ENCODE measurements around the gene GPC5.

The GPC5 gene

GRCh38 chr13:91586609-91587008 lies 188.2 kb downstream of the GPC5 start:
- no peak for DNase-seq (ENCODE audit: extremely low read depth in 1 of 2, low read depth in 1 of 2)

DNA sequence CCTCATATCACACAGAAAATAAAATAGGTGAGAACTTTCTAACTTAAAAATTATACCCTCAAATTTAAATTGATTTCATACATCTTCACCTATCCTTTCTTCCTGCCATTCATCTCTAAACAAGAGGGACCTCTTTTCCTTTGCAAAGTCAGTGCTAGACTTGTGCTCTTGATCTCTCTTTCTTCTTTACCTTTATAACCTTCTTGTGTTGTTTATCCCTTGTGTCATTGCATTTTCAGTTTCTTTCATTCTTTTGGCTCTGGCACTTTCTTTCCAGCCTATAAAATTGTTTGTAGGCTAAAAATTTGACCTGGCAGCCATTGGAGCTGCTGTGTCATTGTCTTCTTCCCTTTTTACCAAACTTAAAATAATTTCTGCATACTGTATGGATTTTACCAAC lies 190.1 kb downstream of the GPC5 start:
- no peak for DNase-seq (ENCODE audit: extremely low read depth in 1 of 2, low read depth in 1 of 2)

DNA sequence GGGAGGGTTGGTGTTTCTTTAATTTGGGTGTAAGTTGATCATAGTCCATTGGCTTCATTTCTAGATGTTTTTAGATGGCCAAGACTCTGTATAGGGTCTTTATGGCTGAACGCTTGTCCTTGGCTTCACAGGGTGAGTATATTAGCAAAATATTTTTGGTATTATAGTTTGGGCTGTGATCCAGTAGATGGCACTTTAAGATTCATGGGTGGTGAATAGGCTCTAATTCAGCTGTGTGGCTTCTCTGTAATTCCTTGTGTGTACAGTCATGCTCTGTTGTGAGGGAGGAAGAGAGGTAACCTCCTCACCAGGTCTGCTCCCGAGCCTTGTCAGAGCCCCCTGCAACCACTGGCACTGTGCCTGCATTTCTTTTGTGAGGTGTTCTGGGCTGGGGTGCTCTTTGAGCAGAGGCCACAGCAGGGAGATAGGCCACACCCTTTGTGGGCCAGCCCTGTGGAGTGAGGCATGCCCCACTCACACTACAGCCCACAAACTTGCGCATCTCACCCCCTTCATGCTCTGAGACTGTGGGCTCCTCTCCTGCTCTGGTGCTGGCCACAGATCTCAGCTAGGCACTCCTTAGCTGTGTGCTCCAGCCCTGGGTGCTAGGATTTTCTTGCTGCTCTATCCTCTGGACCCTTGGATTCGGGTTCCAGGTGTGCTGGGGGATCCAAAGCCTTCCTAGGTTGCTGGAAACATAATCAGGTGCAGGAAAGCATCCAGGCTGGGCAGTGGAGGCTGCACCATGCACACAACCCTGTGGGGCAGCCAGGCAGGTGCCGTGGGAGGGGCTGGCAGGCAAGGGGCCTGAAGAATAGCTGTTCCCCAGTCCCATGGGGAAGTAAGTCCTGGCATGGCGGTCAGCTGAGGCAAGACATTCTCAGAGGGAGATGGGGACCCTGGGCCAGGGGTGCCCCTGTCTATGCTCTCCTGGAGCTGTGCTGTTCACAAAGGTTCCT lies 193.9 kb downstream of the GPC5 start:
- no peak for DNase-seq (ENCODE audit: extremely low read depth in 1 of 2, low read depth in 1 of 2)

- no peak for DNase-seq (ENCODE audit: extremely low read depth in 1 of 2, low read depth in 1 of 2)
These were observed 195.0 kb downstream of the GPC5 start for GRCh38 chr13:91593456-91593855.

- no peak for DNase-seq (ENCODE audit: extremely low read depth in 1 of 2, low read depth in 1 of 2)
These were observed 195.6 kb downstream of the GPC5 start for GRCh38 chr13:91594061-91594460.

GRCh38 chr13:91595677-91596076 lies 197.3 kb downstream of the GPC5 start:
- no peak for DNase-seq (ENCODE audit: extremely low read depth in 1 of 2, low read depth in 1 of 2)

- DNase-seq (ENCODE audit: extremely low read depth in 1 of 2, low read depth in 1 of 2): no peak
These were observed 198.4 kb downstream of the GPC5 start for GRCh38 chr13:91596842-91597241.

GRCh38 chr13:91598655-91599054 lies 200.2 kb downstream of the GPC5 start:
- DNase-seq (ENCODE audit: extremely low read depth in 1 of 2, low read depth in 1 of 2): no peak

GRCh38 chr13:91601273-91601672 lies 202.9 kb downstream of the GPC5 start:
- no peak for DNase-seq (ENCODE audit: extremely low read depth in 1 of 2, low read depth in 1 of 2)

DNA sequence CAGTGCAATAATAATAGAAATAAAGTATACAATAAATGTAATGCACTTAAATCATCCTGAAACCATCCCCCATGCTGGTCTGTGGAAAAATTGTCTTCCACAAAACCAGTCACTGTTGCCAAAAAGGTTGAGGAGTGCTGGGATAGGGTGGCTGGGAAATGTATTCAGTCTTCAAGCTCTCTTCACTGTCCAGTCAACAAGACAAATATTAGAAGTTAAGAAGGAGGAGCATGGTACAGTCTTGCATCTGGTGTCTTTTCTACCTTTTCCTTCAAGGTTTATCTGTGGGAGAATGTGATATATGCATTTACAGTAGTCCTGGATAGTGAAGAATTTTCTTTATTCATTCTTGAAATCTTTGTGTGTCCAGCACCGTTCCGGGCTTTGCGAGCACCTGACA lies 203.4 kb downstream of the GPC5 start:
- DNase-seq (ENCODE audit: extremely low read depth in 1 of 2, low read depth in 1 of 2): no peak

- no peak for DNase-seq (ENCODE audit: extremely low read depth in 1 of 2, low read depth in 1 of 2)
These were observed 210.9 kb downstream of the GPC5 start for GRCh38 chr13:91609353-91609752.

DNA sequence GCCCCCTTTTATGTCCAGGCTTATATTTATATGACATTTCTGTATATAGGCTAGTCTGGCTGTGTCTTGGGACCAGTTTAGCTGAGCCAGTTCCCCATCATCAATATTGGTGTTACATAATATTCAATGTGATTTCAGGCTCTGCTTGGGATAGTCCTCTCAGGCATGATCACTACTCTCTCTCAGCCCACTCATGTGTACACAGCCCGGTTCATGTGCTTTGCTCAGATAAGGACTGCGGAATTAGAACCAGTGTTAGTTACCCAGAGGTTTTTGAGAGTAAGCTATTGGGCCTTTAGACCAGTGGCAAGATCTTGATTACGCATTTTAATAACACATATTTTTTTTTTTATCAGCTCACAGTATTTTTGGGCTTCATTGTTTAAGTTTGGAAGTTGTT lies 219.9 kb downstream of the GPC5 start:
- DNase-seq (ENCODE audit: extremely low read depth in 1 of 2, low read depth in 1 of 2): no peak

DNA sequence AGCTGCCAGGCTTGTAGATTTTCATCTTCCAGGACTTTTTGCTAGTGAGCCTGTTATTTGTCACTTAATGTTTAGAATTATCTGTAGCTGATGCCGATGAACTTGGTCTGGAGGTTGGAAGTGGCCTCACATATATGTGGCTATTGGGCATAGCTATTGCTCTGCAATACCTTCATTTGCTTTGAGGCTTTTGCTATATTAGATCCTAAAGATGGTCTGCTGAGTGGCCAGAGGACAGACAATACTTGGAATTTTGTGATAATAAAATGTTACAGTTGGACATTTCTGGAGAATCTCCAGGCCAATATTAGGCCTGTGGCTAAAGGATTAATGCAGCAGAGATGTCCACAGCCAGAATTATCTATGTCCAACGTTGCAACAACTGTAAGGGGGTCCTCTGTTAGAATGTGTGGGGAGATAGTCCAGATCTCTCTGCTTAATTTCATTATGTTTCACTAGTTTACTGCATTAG lies 222.3 kb downstream of the GPC5 start:
- no peak for DNase-seq (ENCODE audit: extremely low read depth in 1 of 2, low read depth in 1 of 2)

DNA sequence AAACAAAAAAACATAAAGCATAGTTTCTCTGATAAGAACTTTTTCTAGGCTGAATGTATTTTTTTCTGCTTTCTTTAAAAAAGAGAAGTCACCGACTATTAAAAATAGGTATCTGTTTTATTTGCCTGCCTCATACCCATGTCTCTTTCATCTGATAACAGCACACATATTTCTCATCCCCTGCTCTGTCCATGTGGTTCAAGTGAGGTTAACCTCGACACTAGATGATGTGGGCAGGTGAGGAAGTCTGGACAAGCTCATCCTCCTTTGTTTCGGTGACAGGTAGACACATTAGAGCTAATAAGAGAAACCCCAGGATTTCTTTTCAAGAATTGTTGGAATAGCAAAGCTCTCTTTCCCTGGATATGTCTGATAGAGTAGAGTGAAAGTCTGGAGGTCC lies 222.7 kb downstream of the GPC5 start:
- DNase-seq (ENCODE audit: extremely low read depth in 1 of 2, low read depth in 1 of 2): no peak

GRCh38 chr13:91621963-91622362 lies 223.5 kb downstream of the GPC5 start:
- no peak for DNase-seq (ENCODE audit: extremely low read depth in 1 of 2, low read depth in 1 of 2)

DNA sequence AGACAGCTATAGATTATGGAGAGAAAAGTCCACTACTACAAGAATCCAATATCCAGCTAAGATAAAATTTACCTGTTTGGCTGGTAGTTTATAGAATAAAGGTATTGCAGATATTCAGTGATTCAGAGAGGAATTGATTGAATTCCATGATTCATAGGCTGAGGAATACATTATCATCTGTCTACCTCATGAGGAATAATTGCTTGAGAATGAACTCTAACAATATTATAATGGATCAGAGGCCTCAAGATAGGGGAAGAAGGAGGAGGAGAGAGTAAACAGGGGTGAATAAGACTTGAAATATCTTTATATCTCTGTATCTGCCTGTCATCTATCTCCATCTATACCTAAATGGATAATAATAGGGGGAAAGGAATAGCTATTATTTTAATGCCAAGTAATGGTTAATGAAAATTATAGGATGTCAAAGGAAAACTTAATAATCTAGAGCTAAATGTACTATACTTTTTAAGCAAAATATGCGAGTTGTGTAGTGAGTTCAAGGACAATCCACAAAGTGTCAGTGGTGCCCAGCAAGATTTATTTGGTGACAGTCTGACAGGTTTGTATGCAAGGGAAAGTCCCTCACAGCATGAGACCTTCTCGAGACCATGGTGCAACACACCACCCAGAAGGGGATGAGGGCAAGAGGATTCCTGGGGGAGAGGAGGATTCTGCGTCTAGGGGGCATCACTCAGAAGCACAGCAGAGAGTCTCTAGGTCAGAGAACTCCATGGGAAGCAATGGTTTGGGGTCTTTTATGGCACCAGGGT lies 224.5 kb downstream of the GPC5 start:
- no peak for DNase-seq (ENCODE audit: extremely low read depth in 1 of 2, low read depth in 1 of 2)

GRCh38 chr13:91627952-91628739 lies 229.7 kb downstream of the GPC5 start:
- no peak for DNase-seq (ENCODE audit: extremely low read depth in 1 of 2, low read depth in 1 of 2)

DNA sequence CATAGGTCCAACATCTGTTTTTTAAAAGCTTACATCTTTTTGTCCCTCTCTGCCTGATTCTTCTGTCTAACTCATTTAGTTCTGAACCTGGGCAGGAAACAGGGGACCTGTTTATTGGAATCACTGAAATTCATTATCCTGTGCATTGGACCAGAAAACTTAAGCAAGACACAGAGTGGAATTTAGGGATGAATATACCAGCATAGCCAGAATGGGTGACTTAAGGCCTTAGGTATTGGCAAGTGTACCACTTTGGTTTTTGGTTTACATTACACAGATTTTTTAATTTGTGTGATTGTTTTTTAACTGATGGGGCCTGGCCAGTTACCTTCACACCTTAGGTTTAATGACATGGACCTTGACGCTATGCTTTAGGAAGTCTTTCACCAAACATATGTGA lies 232.5 kb downstream of the GPC5 start:
- DNase-seq (ENCODE audit: extremely low read depth in 1 of 2, low read depth in 1 of 2): no peak

DNA sequence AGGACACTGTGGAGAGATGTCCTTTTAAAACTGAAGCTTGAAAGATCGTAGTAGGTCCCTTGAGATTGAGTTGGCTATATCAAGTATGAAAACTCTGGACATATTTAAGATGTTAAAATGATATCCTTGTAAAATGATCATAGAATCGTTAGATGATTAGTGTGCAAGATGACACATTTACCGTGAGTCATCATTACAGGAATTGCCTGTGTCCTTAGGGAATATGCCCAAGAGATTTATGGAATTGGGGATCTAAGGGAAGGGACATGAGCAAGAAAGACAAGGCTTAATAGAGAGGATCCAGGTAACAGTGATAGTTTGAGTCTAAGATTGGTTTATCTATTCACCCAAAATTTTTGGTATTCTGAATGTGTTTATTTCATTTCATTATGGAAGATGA lies 233.7 kb downstream of the GPC5 start:
- DNase-seq (ENCODE audit: extremely low read depth in 1 of 2, low read depth in 1 of 2): no peak

- DNase-seq (ENCODE audit: extremely low read depth in 1 of 2, low read depth in 1 of 2): no peak
These were observed 240.9 kb downstream of the GPC5 start for GRCh38 chr13:91639330-91639729.

DNA sequence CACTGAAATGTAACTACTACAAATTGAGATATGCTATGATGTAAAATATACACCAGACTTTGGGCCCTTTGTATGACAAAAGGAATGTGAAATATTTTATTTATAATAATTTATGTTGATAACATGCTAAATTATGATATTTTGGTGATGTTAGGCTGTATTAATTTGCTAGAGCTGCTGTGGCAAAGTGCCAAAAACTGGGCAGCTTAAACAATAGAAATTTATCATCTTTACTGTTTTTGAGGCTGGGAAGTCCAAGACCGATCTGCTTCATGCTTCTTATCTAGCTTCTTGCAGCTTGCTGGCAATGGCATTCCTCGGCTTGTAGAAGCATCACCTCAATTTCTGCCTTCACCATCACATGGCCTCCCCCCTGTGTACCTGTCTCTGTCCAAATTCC lies 245.0 kb downstream of the GPC5 start:
- DNase-seq (ENCODE audit: extremely low read depth in 1 of 2, low read depth in 1 of 2): no peak
